GM19463 (cell line): ENCODE results near the gene LRRC56.

ENCODE experiments used
- ATAC-seq: cut with Tn5 transposase; IDR thresholded peaks from one replicate; pipeline ENCODE4 v1.9.1; 2021; ENCODE audit warnings: mild to moderate bottlenecking, moderate library complexity; ENCODE audit not compliant: unreplicated experiment

LRRC56 gene

GRCh38 chr11:518463-519202, 18.7 kb upstream of the LRRC56 start:
- peak; percentile 81 for ATAC-seq

- no peak for ATAC-seq
Observed at GRCh38 chr11:520428-521176, 16.7 kb upstream of the LRRC56 start.

GRCh38 chr11:521177-521688, 16.1 kb upstream of the LRRC56 start:
- ATAC-seq, result no peak

- no peak for ATAC-seq
Observed at GRCh38 chr11:526192-526591, 11.1 kb upstream of the LRRC56 start.

- no peak for ATAC-seq
Observed at GRCh38 chr11:528166-528814, 9.0 kb upstream of the LRRC56 start.

- ATAC-seq, result no peak
Observed at GRCh38 chr11:528815-529727, 8.3 kb upstream of the LRRC56 start.

GRCh38 chr11:529728-530411, 7.5 kb upstream of the LRRC56 start:
- no peak for ATAC-seq

- ATAC-seq, result no peak
Observed at GRCh38 chr11:530960-531831, 6.1 kb upstream of the LRRC56 start.

GRCh38 chr11:531919-532526, 5.3 kb upstream of the LRRC56 start:
- no peak for ATAC-seq

GRCh38 chr11:532527-532985, 4.8 kb upstream of the LRRC56 start:
- no peak for ATAC-seq

- ATAC-seq, result no peak
Observed at GRCh38 chr11:532986-533585, 4.2 kb upstream of the LRRC56 start.

- no peak for ATAC-seq
Observed at GRCh38 chr11:533586-534395, 3.5 kb upstream of the LRRC56 start.

- ATAC-seq, result no peak
Observed at GRCh38 chr11:534396-535209, 2.7 kb upstream of the LRRC56 start.

GRCh38 chr11:535210-535518, 2.2 kb upstream of the LRRC56 start:
- ATAC-seq, result peak; percentile 16

- peak; percentile 74 for ATAC-seq
Observed at GRCh38 chr11:535519-536454, 1.5 kb upstream of the LRRC56 start, which contains the start of gene HRAS. HRAS (minus strand) TSS chr11:535576.
